NCI-H2029 treated with DMSO at 0.1 percent for 48 hours (cell line): Measurements from ENCODE around the gene CCKAR.

ENCODE experiments used
- DNase-seq: peaks from one replicate; lab custom pipeline; 2025; lab: John Stamatoyannopoulos, UW

CCKAR gene

GRCh38 chr4:26459756-26460530, 30.3 kb downstream of the CCKAR start:
- no peak for DNase-seq

DNA sequence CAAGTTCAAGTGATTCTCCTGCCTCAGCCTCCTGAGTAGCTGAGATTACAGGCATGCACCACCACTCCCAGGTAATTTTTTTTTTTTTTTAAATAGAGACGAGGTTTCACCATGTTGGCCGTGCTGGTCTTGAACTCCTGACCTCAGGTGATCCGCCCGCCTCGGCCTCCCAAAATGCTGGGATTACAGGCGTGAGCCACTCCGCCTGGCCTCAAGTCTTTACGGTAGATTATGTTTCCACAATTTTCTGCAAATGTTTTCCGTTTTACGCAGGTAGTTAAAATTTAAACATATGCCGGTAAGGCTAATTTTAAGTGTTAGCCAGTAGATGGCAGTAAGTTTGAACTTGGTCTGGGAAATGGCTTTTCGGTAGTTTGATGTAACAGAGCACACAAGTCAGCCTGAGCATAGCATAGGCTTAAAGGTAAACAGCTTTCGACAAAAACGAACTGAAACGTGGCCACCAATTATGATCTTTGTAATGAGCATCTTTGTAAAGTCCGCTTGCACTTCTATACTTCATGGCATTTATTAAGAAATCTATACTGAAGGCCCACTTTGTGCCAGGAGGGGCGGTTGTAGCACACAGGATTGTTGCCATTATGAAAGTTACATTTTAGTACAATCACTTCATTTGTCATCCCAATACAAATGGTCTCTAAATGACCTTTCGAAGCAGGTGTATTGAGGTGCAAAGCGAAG, 31.1 kb downstream of the CCKAR start:
- DNase-seq, result no peak

GRCh38 chr4:26458157-26458561, 32.1 kb downstream of the CCKAR start:
- no peak for DNase-seq

DNA sequence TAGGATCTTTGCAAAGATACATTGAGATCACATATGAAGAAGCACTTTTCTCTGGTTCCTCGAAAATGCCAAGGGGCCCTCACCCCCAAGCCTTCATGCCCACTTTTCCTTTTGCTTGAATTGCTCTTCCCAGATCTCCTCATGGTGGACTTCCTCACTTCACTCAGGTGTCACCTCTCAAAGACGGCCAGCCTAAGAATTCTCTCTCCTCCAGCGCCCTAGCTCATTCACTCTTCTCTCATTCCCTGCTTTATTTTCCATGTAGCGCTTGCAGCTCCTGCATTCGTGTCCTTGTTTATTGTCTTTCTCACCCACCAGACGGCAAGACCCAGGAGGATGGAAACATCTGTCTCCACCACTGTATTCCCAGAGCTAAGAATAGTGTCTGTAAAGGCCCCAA, 32.9 kb downstream of the CCKAR start:
- DNase-seq, result no peak

DNA sequence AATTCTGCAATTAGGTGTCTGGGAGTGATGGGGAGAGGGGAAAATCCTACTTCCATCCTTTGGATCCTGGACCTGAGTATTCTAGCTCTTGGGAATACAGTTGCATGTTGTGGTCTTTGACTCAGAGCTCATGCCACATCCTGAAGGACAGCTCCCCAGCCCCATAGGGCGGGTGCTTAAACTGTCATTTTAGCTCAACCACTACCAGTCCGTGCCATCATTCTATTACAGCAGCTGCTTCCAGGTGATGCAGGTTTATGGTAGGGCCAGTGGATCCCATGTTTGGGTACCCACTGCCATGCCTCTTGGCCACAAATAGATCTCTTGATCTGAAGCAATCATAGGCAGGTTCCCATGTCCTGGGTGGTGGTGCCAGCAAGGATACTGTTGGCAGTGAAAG, 34.7 kb downstream of the CCKAR start:
- DNase-seq, result no peak

DNA sequence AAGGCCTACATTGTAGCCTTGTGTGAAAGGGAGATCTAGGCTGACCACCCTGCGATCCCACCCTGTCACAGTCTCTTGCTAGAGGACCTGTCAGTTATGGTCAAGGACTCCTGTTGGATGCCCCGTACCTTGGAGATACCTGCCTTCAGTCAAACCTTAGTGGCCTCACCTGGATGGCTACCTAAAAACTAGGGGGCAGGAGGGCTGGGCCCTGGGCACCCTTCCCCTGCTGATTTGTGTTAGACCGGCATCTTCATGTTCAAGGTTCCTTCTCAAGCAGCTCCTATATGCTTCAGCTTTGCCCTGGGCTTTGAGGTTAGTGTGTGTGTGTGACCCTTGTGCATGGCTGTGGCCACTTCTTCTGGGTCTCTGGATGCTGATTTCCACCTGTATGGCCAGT, 35.3 kb downstream of the CCKAR start:
- DNase-seq, result no peak

- peak; percentile 76 for DNase-seq
Observed at GRCh38 chr4:26452565-26453531, 37.4 kb downstream of the CCKAR start.

GRCh38 chr4:26451597-26451996, 38.7 kb downstream of the CCKAR start:
- DNase-seq, result no peak

DNA sequence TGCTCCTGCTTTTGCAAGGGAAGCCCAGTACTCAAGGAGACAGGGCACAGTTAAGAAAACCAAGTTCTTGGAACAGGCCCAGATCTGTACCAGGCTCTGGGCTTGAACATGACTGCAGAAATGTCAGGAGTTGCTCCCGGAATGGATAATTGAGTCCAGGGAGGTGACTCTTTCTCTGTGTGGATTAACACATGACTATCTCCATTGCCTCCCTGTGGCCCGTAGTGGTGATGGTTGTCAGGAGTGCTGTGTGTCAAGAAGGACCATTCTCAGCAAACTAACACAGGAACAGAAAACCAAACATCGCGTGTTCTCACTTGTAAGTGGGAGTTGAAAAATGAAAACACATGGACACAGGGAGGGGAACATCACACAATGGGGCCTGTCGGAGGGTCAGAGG, 39.9 kb downstream of the CCKAR start:
- DNase-seq, result no peak

DNA sequence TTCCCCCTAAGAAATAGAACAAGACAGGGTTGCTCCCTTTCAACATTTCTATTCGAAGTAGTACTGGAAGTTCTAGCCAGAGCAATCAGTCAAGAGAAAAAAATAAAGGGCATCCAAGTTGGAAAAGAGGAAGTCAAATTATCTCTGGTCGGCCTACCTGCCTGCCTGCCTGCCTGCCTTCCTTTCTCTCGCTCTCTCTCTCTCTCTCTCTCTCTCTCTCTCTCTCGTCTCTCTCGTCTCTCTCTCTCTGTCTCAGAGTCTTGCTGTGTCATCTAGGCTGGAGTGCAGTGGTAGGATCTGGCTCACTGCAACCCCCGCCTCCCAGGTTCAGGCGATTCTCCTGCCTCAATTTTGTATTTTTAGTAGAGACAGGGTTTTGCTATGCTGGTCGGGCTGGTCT, 42.9 kb downstream of the CCKAR start:
- DNase-seq, result no peak

DNA sequence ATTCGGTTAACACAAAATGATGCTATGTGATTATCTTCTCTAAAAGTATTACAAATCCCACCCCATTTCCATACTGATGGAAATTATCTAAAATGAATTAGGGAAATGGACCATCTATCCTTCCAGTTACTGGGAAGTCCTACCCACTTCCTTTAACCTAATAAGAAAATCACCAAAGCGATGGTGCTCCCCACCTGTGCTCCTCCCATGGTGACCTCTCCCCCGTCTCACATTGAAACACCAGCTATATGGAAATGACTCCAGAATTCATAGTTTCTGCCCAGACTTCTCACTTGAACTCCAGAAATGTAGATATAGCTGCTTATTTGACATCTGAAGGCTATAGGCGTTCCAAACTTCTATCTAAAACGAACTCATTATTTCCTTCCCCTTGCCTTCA, 48.5 kb downstream of the CCKAR start:
- DNase-seq, result no peak

GRCh38 chr4:26441102-26441501, 49.2 kb downstream of the CCKAR start:
- DNase-seq, result no peak

GRCh38 chr4:26434030-26434639, 56.1 kb downstream of the CCKAR start:
- DNase-seq, result no peak

GRCh38 chr4:26433556-26433955, 56.7 kb downstream of the CCKAR start:
- DNase-seq, result no peak

DNA sequence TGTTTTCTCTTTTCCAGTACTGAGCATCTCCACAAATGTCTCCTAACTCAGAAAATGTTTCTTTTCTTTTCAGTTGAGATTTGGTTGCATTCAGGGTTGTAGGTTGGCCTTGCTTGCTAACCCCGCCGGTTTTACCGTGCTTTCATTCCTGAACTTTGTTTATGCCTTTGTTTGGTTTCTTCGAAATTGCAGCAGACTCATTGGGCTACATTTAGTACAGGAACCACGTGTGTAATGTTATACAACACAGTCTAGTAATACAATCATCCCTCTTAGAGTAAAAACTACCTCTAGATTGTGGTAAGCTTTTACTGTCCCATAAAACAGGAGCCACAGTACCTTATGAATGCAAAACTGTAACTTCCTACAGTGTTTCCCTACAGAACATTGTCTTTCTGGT, 57.9 kb downstream of the CCKAR start:
- DNase-seq, result no peak

DNA sequence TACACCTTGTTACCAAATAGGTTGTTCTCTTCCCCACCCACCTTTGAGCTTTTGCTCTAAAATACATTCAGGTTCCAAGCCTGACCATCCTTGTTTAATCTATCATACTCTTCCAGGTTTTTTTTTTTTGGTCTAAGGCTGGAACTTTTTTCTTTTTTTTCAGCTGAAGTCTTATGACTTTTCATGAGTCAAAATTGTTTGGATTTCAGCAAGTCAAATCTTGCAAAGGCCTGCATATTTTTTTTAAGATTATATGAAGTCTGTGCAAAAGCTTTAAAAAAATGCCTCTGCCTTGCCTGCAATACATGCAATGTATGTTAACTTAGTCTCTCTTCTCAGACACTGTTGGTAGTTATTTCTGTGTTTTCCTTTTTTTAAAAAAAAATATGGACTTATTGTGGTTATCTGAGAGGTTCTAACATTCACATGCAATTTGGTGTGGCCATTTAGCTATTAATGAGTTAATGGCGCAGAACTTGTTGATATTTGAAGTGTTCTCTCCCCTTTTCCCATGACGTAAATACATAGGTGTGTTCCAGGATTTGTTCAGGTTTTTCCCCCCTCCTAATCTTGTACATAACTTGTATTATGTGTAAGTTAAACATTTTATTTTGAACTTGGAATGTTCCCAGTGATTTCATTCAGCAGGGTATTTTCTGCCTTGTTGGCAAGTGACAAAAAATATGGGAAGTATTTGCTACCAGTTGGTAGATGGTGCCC, 58.7 kb downstream of the CCKAR start:
- DNase-seq, result no peak
